Breast epithelium (tissue), 3 donors: Measurements from ENCODE around the gene MLYCD.

Experiments
- CTCF ChIP-seq, 3 donors: fragments of 450-650 bp; IDR thresholded peaks; one replicate each; pipeline ENCODE4 v1.5.1; 2016 to 2017; ENCODE audit warnings: antibody characterized with exemption in 3 of 3, mild to moderate bottlenecking in 3 of 3, moderate library complexity in 3 of 3
- POLR2A ChIP-seq: fragments of 450-650 bp; IDR thresholded peaks from one replicate; pipeline ENCODE4 v1.6.1; 2016; ENCODE audit warnings: antibody characterized with exemption, mild to moderate bottlenecking, moderate library complexity
- POLR2AphosphoS5 ChIP-seq, 3 donors: sonication (generic); formaldehyde crosslinking; IDR thresholded peaks; one replicate each; pipeline ENCODE4 v1.6.1; 2017; ENCODE audit warnings: antibody characterized with exemption in 3 of 3

GRCh38 chr16:83915081-83915480 is 16.2 kb downstream of the MLYCD start:
- no peak for TF ChIP-seq CTCF (IDR thresholded peaks at IDR 0.05)
- no peak for TF ChIP-seq POLR2A
- no peak for TF ChIP-seq POLR2AphosphoS5 (IDR thresholded peaks at IDR 0.05)
